Measurements from ENCODE around the gene DGKH.
"Not testable (repeated sequence)": the region's sequence is repeated elsewhere in the genome, so short reads cannot be mapped to it uniquely, and the experiment has no call there.

Gene DGKH

DNA sequence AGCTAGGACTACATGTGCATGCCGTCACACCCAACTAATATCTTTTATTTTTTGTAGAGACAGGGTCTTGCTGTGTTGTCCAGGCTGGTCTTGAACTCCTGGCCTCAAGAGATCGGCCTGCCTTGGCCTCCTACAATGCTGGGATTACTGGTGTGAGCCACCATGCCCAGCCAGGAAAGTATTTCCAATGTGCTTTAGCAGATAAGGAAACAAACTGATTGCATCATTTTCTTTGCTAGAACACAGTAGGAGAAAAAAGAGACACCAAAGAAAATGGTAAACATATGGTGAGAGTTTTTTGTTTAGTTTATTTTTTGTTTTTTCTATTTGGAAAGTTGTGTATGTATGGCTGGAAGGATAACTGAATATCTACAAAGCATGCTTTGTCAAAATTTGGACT, 176.6 kb downstream of the DGKH start:
- DNase-seq (ENCODE audit: low read depth), result no peak

DNA sequence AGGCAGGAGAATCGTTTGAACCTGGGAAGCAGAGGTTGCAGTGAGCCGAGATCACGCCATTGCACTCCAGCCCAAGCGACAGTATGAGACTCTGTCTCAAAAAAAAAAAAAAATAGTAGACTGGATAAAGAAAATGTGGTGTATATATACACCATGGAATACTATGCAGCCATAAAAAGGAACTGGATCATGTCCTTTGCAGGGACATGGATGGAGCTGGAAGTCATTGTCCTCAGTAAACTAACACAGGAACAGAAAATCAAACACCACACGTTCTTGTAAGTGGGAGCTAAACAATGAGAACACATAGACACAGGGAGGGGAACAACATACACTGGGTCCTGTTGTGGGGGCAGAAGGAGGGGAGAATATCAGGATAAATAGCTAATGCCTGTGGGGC, 178.3 kb downstream of the DGKH start:
- not testable (repeated sequence) for DNase-seq (ENCODE audit: low read depth)

DNA sequence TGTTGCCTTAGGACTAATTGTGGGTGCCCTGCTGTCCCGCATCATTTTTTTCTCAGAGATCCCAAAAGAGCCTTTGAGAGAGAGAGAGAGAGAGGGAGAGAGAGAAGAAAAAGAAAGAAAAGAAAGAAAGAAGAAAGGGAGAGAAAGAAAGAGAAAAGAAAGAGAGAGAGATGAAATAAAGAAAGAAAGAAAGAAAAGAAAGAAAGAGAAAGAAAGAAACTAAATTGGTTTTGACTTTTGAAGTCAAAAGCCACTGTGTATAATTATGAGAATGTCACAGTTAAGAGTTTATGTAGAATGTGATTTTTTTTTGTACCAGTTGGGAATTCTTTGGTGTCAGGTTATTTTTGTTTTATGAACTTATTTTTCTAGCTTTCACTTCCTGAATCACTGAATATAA, 180.1 kb downstream of the DGKH start:
- DNase-seq (ENCODE audit: low read depth), result no peak

DNA sequence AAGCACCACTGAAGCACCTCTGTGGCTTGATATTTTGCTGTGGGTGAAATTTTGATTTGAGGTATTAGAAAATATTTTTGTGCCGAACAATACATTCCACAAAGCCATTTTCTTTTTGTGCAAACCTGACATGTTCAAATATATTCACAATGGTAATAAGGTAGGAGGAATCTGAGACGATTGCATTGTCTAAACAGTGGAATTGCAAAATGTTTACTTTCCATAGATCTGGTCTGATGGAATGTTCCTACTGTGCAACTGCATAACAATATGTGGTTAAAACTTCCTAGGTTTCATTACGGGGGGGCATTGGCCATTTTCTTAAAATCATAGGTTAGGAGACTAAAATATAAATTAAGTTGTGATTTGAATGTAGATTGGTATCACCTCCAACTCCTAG, 180.8 kb downstream of the DGKH start:
- no peak for DNase-seq (ENCODE audit: low read depth)

DNA sequence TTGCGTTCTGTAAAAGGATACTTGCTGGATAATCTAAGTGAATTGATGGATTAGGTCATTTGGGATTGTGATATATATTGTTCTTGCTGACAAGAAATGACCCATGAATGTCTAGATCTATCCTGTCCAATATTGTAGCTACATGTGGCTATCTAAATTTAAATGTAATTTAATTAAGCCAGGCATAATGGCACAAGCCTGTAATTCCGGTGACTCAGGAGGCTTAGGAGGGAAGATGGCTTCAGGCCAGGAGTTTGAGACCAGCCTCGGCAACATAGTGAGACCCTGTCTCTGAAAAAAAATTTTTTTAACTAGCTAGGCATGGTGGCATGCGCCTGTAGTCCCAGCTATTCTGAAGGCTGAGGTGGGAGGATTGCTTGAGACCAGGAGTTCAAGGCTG, 184.2 kb downstream of the DGKH start:
- no peak for DNase-seq (ENCODE audit: low read depth)

DNA sequence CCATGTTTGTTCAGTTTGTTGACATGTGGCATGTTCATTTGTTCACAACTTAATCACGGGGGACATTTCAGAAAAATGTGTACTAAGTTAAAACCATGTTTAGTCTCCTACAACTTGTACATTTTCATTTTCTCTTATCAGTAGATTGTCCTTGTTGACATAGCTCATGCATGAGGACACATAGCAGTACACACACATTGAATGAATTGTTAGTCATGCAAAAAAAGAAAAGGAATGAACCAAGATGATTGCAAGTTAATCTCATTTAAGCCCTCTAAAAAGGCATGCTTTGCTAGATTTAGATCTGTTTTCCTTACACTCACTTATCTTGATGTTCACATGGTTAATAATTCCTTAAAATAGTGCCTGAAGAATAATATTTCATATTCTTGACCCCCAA, 185.3 kb downstream of the DGKH start:
- DNase-seq (ENCODE audit: low read depth), result no peak

DNA sequence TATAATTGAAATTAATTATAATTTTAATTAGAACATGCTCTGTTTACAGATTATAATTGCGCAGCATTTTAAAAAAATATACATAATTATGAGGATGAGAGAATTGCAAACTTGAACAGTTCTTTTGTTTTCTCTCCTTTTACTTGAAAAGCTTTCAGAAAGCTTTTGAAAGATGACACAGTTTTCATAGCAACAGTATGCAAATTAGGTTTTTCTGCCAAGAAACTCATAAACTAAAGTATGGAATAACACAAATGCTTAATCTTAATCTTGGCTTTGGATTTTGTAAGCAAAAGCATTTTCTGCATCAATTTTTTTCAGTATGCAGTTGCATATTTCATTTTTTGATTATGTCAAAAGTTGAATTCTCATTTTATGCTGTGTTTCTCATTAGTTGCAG, 190.7 kb downstream of the DGKH start:
- DNase-seq (ENCODE audit: low read depth), result no peak

DNA sequence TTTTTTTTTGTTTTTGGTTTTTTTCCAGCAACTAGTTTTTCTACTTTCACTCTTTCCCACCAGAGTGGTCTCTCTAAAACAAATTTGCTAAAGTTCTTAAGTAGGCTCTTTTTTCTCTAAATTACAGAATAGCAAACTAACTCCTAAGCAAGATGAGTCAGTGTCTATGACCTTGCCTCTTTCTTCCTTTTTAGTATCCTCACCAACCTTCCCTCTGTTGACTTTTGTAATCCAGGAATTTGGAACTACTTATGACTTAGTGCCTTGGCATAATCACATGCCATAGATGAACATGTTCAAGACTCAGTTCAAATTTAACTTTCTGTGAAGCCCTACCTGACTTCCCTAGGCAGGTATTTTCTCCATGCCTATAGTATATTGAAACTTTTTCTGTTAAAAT, 191.2 kb downstream of the DGKH start:
- DNase-seq (ENCODE audit: low read depth), result no peak

DNA sequence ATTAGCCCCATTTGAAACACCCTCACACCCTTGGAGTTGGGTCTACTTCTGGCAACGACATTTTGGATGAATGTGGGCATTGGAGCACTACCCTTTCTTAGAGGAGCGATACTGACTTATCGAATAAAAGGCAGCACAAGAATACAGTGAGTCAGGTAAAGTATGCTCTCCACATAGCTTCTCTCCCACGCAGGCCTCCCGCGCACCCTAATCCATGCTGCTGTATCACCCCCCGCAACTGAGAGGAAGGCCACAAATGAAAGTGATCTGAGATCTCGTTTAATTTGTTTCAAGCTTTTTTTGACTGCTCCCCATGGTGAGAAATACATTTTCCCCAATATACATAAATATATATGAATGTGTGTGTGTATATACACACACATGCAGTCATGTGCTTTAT, 198.1 kb downstream of the DGKH start:
- no peak for DNase-seq (ENCODE audit: low read depth)

DNA sequence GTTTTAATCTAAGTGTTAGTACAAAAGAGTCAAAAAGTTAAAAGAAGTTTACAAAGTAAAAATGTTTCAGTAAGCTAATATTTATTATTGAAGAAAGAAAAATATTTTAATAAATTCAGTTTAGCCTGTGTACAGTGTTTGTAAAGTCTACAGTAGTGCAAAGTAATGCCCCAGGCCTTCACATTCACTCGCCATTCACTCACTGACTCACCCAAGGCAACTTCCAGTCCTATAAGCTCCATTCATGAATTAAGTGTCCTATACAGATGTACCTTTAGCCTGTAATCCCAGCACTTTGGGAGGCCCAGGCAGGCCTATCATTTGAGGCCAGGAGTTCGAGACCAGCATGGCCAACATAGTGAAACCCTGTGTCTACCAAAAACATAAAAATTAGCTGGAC, 199.4 kb downstream of the DGKH start:
- no peak for DNase-seq (ENCODE audit: low read depth)

DNA sequence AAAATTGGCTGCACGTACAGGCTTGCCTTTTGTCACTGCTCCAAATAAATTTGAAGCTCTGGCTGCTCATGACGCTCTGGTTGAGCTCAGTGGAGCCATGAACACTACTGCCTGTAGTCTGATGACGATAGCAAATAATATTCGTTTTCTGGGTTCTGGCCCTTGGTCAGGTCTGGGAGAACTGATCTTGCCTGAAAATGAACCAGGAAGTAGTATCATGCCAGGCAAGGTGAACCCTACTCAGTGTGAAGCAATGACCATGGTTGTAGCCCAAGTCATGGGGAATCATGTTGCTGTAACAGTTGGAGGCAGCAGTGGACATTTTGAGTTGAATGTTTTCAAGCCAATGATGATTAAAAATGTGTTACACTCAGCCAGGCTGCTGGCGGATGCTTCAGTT, 207.4 kb downstream of the DGKH start:
- DNase-seq (ENCODE audit: low read depth), result no peak

DNA sequence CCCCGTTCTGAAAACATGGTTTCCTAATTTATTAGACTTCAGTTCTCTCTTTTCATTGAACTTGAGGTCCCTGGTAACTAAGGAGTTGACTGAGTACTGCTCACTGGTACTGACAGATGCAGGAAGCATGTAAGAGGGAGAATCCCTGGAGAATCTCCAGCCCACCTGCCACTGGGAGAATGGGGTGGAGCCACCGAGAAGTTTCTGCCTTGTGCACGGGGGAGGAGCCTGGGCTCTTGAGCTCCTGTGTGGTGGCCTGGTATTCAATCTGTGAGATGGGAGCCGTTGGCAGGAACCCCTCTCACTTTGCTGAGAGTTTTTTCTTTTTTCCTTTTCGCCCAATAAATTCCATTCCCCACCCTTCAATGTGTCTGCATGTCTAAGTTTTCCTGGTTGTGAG, 210.3 kb downstream of the DGKH start:
- DNase-seq (ENCODE audit: low read depth), result no peak

DNA sequence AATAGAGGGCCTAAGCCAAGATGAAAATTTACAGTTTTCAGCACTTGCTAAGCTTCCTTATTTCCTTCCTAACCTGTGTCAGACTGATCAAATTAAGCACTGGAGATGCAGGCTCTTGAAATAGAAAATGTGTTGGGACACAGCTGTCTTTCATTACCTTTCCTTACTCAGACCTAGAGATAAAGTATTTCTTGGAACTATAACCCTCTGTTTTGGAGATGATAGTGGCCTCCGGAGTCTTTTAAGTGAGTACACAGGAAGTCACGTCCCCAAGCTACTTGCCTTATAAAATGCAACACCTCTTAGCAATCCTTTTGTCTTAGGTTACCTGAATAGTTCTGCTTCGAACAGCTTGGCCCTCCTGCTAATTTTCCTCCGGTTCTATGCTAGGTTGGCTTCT, 211.1 kb downstream of the DGKH start:
- no peak for DNase-seq (ENCODE audit: low read depth)

DNA sequence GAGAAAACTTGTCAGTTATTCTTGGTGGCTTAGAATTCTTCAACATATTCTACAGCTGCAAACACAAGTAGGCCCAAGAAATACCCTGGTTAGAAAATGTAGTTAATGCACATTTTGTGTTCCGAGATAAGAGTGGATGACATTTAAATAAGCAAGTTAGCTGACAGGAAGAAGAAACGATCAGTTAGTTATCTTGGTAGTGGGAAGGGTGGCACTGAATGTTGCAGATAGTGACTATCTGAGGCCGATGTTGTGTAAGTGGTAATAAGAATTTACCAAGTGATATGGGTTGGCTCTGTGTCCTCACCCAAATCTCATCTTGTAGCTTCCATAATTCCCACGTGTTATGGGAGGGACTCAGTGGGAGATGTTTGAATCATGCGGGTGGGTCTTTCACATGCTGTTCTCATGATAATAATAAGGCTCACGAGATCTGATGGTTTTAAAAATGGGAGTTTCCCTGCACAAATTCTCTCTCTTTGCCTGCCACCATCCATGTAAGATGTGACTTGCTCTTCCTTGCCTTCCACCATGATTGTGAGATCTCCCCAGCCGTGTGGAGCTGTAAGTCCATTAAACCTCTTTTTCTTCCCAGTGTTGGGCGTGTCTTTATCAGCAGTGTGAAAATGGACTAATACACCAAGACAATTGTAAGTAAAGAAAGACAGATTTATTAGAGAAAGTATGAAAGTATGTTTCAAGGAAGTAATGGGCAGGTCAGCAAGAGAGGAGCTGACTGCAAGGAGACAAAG, 212.6 kb downstream of the DGKH start:
- DNase-seq (ENCODE audit: low read depth), result no peak

DNA sequence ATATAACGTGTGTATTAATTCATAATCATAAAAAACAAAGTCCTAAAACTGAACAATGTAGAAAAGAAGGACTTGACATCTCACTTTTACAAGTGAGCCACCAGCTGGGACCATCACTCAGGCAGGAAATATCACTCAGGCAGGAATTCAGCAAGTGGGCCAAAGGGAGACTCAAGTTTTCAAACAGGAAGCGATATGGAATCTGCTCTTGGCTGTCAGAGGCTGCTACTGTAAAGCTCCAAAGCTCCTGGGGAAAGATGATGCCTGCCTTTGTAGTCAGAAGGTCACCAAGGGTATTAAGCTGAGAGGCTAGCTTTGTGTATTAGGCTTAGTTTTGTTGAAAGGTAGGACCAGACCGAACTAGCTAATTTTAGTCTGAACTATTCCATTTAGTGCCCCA, 218.0 kb downstream of the DGKH start:
- DNase-seq (ENCODE audit: low read depth), result no peak

DNA sequence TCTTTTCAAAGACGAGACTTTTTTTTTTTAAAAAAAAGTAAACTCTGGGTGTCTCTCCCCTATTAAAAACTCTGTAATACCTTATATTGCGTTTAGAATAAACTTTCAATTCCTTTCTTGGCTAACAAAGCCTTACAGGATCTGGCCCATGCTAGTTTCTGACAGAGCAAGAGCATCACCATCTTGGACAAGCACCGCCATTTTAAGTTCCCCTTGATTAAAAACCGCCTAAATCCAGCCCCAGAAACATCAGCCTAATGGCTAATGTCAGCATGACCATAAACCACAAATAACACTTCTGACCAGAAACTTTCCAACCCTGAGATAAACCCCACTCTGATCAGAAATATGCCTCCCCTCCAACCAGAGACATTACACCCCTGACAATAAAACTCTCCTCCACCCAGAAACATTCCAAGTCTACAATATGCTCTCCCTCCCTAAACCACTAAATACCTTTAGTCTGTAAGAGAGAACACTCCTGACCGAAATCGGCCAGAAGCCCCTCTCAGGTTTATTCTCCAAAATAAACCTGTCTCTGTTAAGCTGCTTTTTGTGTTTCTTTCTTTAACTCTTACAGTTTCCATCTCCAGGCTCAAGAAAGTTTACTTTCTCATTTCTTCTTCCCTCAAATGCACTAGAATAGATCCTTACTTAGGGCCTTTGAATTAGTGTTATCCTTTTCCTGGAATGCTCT, 221.9 kb downstream of the DGKH start:
- DNase-seq (ENCODE audit: low read depth), result no peak

DNA sequence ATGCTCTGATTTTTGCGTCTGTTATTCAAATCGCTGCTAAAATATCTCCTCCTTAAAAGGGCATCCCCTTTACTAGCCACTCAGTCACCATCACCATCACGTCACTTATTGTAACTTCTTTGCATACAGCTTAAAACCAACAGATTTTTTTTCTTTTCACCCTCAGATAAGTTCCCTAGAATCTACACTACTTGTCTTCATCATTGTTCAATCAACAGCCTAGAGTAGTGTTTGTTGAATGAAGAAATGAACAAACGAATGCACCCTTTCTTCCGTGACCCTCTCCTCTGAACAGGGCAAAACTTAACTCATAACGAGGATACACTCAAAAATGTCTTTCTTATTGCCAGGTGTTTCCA, 222.4 kb downstream of the DGKH start:
- DNase-seq (ENCODE audit: low read depth), result no peak

DNA sequence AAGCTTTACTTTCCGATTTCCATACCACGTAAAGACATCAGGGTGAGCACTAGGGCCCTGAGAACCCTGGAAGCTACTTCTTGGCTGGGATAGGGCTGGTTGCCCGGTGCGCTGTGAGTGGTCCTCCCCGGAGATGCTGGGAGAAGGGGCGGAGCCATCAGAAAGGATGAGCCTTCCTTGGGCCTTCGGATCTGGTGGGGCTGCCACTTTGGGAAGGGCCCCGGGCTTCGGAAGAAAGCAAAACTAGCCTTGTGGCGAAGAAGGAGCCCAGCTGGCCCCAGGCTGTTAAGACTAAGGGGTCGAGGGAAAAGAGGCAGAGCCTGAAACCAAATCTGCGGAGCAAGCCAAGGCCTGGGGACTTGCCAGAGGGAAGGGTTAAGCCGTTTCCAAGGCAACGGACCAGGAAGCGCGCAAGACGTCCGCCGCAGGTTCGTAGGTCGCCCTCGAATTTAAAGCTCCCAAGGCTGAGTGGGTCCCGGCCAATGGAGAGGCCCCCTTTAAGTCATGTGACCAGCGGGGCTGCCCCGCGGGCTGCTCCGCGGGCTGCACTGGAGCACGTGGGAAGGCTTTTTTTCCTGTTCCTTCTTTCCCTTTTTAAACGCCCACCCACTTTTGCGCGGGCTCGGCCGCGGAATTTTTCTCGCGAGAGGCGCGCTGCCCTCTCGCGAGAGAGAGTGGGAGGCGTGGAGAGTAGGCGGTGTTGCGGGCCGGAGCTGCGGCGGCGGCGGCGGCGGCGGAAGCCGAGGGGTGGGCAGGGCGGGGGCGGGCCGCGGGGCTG, 223.1 kb downstream of the DGKH start:
- peak; percentile 89 for DNase-seq (ENCODE audit: low read depth)

DNA sequence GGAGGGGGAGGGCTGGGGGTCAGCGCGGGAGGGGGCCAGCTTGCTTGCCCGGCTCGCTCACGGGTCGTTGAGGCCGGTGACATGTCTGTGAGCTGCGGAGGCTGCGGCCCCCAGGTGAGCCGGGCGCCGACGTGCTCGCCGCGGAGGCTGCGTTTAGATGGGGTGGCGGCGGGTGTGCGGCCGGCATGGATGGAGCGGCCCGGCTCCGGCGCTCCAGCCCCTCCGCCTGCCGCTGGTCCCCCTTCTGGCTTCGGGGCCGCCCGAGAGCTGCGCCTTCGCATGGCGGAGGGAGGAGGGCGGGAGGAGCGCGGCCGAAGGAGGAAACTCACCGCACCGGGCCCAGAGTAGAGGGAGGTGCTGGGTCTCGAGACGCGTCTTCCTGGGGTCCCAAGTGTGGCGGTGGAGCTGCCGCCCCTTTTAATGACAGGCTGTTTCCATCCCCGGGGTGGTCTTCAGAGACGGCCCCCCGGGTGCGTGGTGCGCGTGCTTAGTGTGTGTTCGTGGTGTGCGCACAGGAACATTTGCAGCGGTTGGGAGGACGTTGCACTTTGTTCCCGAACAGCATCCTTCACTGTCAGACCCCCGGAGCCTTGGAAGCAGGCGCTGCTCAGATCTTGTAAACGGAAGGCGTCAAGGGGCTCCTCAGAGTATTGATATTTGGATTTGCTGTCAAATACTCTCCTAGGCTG, 223.8 kb downstream of the DGKH start, which contains the start of gene AKAP11:
TSS of gene AKAP11 (plus strand) at position 38 of the 689 bp plus-strand sequence. CDS start 14,197 bp downstream, outside the sequence.
- DNase-seq (ENCODE audit: low read depth), result peak; percentile 47

DNA sequence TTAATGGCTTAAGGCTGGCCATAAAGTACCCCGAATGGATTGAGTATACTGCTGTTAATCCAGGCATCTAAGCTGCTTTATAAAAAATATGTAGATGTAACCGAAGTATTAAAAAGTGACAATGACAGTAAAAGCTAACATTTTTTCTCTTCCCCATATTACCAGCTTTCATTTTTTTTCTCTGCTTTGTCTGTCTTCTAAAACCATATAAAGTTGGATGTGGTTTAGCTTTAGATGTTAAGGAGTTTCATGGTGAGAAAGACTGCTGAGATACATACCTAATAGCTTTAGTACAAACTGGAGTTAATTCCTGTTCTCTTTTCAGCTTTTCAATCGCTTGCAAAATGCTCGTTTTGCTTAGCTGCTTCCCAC, 224.3 kb downstream of the DGKH start:
- no peak for DNase-seq (ENCODE audit: low read depth)

DNA sequence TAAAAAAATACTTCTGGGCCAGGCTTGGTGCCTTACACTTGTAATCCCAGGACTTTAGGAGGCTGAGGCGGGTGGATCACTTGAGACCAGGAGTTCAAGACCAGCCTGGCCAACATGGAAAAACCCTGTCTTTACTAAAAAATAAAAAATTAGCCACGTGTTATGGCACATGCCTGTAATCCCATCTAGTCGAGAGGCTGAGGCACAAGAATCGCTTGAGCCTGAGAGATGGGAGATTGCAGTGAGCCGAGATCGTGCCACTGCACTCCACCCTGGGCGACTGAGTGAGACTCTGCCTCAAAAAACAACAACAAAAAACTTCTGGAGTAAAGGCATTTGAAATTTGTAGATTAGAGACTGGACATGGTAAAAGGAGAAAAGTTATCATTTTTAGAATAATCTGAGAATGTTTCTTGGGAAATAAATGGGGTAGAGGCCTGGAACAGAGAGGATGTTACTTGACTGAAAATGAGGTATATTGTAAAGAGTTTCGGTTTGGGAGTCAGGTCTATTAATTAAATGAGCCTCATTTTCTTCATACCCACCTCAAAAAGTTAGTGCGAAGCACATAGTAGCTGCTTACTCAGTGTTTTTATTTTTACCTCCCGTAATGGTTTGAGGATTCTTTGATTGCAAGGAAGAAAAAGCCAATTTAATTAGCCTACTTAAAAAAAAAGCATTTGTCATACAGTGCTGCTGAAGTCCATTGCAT, 226.1 kb downstream of the DGKH start:
- no peak for DNase-seq (ENCODE audit: low read depth)

DNA sequence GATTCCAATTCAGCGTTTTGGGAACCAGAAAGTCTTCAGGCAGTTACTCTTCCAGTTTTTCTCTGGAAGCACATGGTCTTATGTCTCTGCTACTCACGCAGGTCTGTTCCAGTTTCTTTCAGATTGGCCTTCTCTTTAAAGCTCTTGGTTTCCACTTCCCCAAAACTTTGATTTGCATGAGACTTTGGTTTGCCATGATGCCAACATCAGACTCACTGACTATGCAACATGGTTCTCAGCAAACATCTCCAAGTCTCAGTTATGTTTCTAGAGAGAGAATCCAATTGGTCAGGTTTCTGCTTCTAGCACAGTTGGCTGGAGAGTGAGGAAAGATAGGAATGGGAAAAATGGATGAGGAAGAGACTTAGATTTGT, 226.6 kb downstream of the DGKH start:
- no peak for DNase-seq (ENCODE audit: low read depth)
